Fibroblast of lung (primary cell): ENCODE data around the gene GRID1. TPM values are rescaled to one million over a fixed set of nuclear protein-coding genes. Genes with fewer than 3 reads are reported as not detected.

Source experiments
- DNase-seq, 2 donors: peaks; one replicate each; pipeline versions ENCODE4 v3.0.0 to v3.0.0-alpha.2; 2010; ENCODE audit warnings: low read depth in 2 of 2
- H2AFZ ChIP-seq: 2 replicates; pipeline ENCODE4 v1.5.1; 2012; ENCODE audit warnings: low read length, control low read depth, inconsistent platforms
- H3K27ac ChIP-seq: 2 replicates; pipeline ENCODE4 v1.5.1; 2011; ENCODE audit warnings: low read length, control low read depth; ENCODE audit not compliant: insufficient read depth
- H3K27me3 ChIP-seq: 2 replicates; pipeline ENCODE4 v1.5.1; 2011; ENCODE audit warnings: mild to moderate bottlenecking, low read length; ENCODE audit not compliant: control insufficient read depth, insufficient read depth
- H3K36me3 ChIP-seq: 2 replicates; pipeline ENCODE4 v1.5.1; 2011; ENCODE audit warnings: low read length; ENCODE audit not compliant: control insufficient read depth, insufficient read depth
- H3K4me1 ChIP-seq: 2 replicates; pipeline ENCODE4 v1.5.1; 2011; ENCODE audit warnings: low read length; ENCODE audit not compliant: control insufficient read depth, insufficient read depth; ENCODE audit errors: extremely low read depth
- H3K4me2 ChIP-seq: 2 replicates; pipeline ENCODE4 v1.5.1; 2011; ENCODE audit warnings: low read length, control low read depth; ENCODE audit not compliant: insufficient read depth; ENCODE audit errors: extremely low read depth
- H3K4me3 ChIP-seq, 4 experiments: fragments of 200-600 bp in 1 of 4; sonication (generic) in 1 of 4; replicated peaks in 1 of 4; 2 replicates each; pipeline ENCODE4 v1.5.1; 2011 to 2016; ENCODE audit warnings: low read length in 4 of 4, low read depth in 3 of 4, mild to moderate bottlenecking in 3 of 4, control low read depth in 2 of 4, inconsistent platforms in 1 of 4, mixed read lengths in 1 of 4; ENCODE audit not compliant: insufficient read depth in 1 of 4; ENCODE audit errors: control extremely low read depth in 1 of 4
- H3K79me2 ChIP-seq: 2 replicates; pipeline ENCODE4 v1.5.1; 2012; ENCODE audit warnings: mild to moderate bottlenecking, low read length, inconsistent platforms; ENCODE audit not compliant: control insufficient read depth, insufficient read depth
- H3K9ac ChIP-seq: 2 replicates; pipeline ENCODE4 v1.5.1; 2011; ENCODE audit warnings: mild to moderate bottlenecking, low read length, control low read depth; ENCODE audit not compliant: insufficient read depth
- H3K9me3 ChIP-seq: 2 replicates; pipeline ENCODE4 v1.5.1; 2012; ENCODE audit warnings: low read depth, low read length; ENCODE audit not compliant: control insufficient read depth, insufficient read depth
- H4K20me1 ChIP-seq: 2 replicates; pipeline ENCODE4 v1.5.1; 2011; ENCODE audit warnings: low read length; ENCODE audit not compliant: control insufficient read depth, insufficient read depth; ENCODE audit errors: extremely low read depth
- EZH2 ChIP-seq: IDR thresholded peaks from 2 replicates; pipeline ENCODE4 v1.5.1; 2012; ENCODE audit warnings: low read length, control low read depth, mild to moderate bottlenecking; ENCODE audit errors: missing control alignments
- polyA plus RNA-seq, 2 donors: library from polyadenylated mRNA; depleted of rRNA in 1 of 2; stranded (reverse) in 1 of 2; unstranded in 1 of 2; fragments of >200 nt; gene quantifications; 2 replicates each; pipeline ENCODE4 v1.2.1, GENCODE V29; 2011 to 2012; ENCODE audit warnings: missing spikeins in 1 of 2
- total RNA-seq: library from RNA; depleted of rRNA; stranded (reverse); fragments of >200 nt; gene quantifications from 2 replicates; pipeline ENCODE4 v1.2.1, GENCODE V29; 2014
- TF ChIP-seq, protein P1 (sequence below), 2 donors: IDR thresholded peaks in 1 of 2; conservative IDR thresholded peaks in 1 of 2; 1 replicate in 1 of 2; 2 replicates in 1 of 2; pipeline ENCODE4 v1.5.1; 2011 to 2012; ENCODE audit warnings: low read length in 2 of 2, control low read depth in 1 of 2, inconsistent platforms in 1 of 2, low read depth in 1 of 2, mild to moderate bottlenecking in 1 of 2

Gene GRID1
- total and polyA plus RNA-seq, 2 donors (not counting 1 experiment from before 2014, with no cell fraction given): 0.03 to 0.33 TPM

DNA sequence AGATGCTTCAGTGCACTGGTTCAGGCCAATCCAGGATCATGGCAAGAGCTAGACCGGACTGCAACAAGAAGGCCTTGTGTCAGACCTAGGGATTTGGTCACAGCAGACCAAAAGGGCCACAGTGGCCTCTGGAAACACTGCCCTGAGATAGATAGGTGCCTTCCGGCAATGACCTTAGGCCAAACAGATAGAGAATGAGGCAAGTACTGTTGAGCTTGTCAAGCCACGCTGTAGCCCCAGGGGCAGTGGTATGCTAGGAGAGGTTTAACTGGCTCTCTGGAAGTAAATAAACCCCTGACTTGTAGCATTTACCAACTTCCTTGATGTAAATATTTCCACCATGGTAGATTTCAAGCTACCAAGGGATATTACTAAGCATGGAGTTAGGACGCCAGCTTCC, 197.5 kb downstream of the GRID1 start:
- Histone ChIP-seq H3K9ac (no peak overlapping the region), H3K9me3 (no peaks in the 10 kb centered on the region), H3K4me2 (no peak overlapping the region), H2AFZ (no peak overlapping the region), H3K27ac (no peak overlapping the region), H4K20me1 (no peaks in the 10 kb centered on the region), H3K27me3 (no peaks in the 10 kb centered on the region), H3K4me1 (no peaks in the 10 kb centered on the region), H3K79me2 (no peaks in the 10 kb centered on the region), H3K36me3 (no peaks in the 10 kb centered on the region), H3K4me3 (no peak overlapping the region)
- no peak for DNase-seq
- TF ChIP-seq EZH2: no peak
- TF ChIP-seq, protein P1, sequence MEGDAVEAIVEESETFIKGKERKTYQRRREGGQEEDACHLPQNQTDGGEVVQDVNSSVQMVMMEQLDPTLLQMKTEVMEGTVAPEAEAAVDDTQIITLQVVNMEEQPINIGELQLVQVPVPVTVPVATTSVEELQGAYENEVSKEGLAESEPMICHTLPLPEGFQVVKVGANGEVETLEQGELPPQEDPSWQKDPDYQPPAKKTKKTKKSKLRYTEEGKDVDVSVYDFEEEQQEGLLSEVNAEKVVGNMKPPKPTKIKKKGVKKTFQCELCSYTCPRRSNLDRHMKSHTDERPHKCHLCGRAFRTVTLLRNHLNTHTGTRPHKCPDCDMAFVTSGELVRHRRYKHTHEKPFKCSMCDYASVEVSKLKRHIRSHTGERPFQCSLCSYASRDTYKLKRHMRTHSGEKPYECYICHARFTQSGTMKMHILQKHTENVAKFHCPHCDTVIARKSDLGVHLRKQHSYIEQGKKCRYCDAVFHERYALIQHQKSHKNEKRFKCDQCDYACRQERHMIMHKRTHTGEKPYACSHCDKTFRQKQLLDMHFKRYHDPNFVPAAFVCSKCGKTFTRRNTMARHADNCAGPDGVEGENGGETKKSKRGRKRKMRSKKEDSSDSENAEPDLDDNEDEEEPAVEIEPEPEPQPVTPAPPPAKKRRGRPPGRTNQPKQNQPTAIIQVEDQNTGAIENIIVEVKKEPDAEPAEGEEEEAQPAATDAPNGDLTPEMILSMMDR (conservative IDR thresholded peaks at IDR 0.05 in 1 of 2, IDR thresholded peaks at IDR 0.05 in 1 of 2; ENCODE audit: low read depth in 1 of 2, low read length in 2 of 2): no peak

DNA sequence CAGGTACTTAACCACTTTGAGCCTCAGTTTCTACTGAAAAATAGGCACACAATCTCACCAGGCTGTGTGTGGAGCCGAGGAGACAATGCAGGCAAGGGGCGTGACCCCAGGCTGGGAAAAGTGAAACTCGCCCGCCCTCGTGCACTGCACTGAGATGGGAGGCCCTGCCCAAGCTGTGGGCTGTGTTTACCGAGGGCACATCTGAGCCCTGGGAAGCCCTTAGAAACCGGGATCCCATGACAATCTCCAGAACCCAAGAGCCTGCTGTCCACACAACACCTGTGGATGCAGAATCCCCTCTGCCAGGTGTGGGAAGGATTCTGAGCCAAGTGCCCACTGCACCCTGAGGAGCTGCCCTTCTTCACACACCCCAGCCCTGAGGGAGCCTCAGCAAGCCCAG, 198.3 kb downstream of the GRID1 start:
- Histone ChIP-seq H3K9me3 (no peaks in the 10 kb centered on the region), H3K4me3 (no peak overlapping the region), H2AFZ (no peak overlapping the region), H3K4me1 (no peaks in the 10 kb centered on the region), H4K20me1 (no peaks in the 10 kb centered on the region), H3K27me3 (no peaks in the 10 kb centered on the region), H3K79me2 (no peaks in the 10 kb centered on the region), H3K27ac (no peak overlapping the region), H3K4me2 (no peak overlapping the region), H3K9ac (no peak overlapping the region), H3K36me3 (no peaks in the 10 kb centered on the region)
- DNase-seq: no peak
- TF ChIP-seq, protein P1 (conservative IDR thresholded peaks at IDR 0.05 in 1 of 2, IDR thresholded peaks at IDR 0.05 in 1 of 2; ENCODE audit: low read depth in 1 of 2, low read length in 2 of 2): no peak
- no peak for TF ChIP-seq EZH2

DNA sequence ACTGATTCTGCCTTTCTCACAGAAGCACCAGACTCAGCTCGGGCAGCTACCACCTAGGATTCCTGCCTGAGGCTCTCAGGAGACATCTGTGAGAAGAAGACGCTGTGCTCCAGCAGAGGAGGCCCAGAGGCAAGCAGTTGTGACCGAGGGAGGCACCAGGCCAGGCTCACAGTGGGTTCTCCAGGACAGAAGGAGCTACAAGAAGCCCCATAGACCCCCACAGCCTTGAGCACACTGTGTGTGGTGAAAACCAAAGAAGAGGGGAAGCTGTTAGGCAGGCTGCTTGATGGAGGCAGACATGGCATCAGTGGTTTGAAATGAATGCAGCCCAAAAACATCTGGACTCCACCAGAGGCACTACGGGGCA, 198.8 kb downstream of the GRID1 start:
- no peaks in the 10 kb centered on the region for H3K36me3 ChIP-seq
- H3K27ac ChIP-seq: no peak overlapping the region
- no peaks in the 10 kb centered on the region for H3K9me3 ChIP-seq
- no peak for TF ChIP-seq EZH2
- TF ChIP-seq, protein P1 (conservative IDR thresholded peaks at IDR 0.05 in 1 of 2, IDR thresholded peaks at IDR 0.05 in 1 of 2; ENCODE audit: low read depth in 1 of 2, low read length in 2 of 2): no peak
- no peaks in the 10 kb centered on the region for H4K20me1 ChIP-seq
- H3K9ac ChIP-seq: no peak overlapping the region
- H3K4me2 ChIP-seq: no peak overlapping the region
- no peaks in the 10 kb centered on the region for H3K79me2 ChIP-seq
- no peak for DNase-seq
- H2AFZ ChIP-seq: no peak overlapping the region
- no peaks in the 10 kb centered on the region for H3K4me1 ChIP-seq
- H3K27me3 ChIP-seq: no peaks in the 10 kb centered on the region
- H3K4me3 ChIP-seq: no peak overlapping the region
